GM21526 (cell line): ENCODE measurements around the gene PTGIS.

Experiments used
- ATAC-seq: cut with Tn5 transposase; IDR thresholded peaks from one replicate; pipeline ENCODE4 v1.9.1; 2021; ENCODE audit warnings: moderate library complexity; ENCODE audit not compliant: unreplicated experiment, low FRiP score

PTGIS gene

DNA sequence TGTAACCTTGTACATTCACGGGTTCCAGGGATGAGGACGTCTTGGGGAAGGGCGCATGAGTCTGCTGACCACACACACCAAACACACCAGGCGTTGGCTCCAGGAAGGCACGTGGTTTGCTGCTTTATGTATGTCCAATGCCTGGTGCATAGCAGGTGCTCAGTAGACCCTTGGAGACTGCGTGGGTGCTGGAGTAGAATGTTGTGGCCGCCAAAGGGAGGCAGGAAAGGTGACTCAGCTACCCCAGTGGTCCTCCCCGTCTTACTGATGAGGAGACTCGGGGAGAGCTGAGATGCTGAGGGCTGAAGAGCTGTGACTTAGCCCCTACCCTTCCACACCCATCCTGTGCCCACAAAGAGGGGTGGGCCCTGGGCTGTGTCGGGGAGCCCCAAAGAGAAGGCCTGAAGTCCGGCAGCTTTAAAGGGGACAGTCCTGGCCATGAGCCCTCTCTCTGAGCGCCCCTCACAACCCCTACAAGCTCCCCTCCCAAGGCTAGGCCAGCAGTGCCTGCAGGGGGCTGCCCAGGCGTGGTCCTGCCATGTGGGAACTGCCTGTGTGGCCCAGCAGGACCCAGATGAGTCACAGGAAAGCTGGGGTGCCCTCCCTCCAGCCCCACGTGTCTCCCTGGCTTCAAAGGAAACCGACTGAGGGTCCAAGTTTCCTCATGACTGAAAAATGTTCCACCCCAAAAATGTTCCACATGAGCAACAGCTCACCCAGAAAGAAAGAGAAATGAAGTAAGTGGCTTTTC is 28.0 kb upstream of the PTGIS start:
- ATAC-seq: no peak

DNA sequence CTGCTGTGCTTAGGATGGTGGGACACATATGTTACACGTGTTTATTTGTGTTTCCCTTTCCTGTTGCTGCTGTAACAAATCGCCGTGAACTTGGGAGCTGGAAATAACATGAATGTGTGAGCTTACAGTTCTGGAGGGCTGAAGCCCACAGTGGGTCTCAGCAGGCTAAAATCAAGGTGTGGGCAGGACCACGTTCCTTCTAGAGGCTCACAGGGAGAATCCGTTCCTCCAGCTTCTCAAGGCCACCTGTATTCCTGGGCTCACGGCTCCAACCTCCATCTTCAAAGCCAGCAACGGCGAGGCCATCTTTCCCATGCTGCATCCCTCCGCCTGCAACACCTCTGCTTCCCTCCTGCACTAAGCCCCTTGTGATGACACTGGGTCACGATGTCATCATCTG is 27.4 kb upstream of the PTGIS start:
- no peak for ATAC-seq

DNA sequence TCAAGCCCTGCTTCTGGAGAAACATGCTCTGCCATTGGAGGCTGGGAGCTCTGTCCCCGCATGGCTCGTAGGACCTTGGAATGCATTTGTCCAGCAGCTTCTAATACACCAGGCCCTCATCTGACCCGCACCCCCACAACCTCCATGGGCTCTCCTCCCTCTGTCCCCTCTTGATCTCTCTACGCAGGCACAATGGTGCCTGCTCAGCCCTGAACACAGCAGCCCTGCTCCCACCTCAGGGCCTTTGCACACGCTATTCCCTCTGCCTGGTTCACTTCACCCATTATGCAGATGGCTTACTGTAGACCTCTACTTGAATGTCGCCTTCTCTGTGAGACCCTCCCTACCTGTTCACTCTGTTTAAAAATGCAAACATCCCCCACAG is 27.0 kb upstream of the PTGIS start:
- ATAC-seq: no peak

DNA sequence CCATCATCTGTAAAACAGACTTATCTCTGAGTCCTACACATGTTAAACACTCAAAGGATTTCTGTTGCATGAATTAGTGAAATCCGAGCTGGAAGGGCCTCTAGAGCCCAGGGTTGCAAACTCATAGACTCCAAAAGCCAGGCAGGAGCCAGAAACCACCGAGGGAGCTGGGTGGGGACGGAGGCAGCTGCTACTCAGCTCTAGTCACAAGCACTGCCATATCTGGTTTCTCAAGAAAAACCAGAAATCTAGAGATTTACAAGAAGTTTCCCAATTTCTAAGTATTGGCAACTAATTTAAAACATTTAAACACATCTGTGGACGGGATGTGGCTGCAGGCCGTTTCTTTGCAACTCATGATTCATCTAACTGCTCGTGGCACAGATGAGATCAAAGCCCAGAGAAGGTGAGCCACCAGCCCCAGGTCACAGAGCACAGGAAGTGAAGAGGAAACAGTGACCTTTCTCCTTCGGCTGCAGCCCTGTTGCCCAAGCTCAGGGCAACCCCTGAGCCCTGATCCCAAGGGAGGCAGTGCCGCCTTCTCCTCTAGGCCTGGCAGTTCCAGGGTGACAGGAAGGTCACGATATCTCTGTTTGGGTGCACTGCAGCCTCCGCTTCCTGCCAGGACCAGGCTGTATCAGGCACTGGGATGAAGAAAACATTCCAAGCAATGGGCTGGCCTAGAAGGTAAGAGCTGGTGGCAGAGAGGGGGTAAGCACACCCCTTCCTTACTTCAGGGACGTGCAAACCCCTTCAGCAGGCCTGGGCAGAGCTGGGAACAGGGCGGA is 26.4 kb upstream of the PTGIS start:
- no peak for ATAC-seq

DNA sequence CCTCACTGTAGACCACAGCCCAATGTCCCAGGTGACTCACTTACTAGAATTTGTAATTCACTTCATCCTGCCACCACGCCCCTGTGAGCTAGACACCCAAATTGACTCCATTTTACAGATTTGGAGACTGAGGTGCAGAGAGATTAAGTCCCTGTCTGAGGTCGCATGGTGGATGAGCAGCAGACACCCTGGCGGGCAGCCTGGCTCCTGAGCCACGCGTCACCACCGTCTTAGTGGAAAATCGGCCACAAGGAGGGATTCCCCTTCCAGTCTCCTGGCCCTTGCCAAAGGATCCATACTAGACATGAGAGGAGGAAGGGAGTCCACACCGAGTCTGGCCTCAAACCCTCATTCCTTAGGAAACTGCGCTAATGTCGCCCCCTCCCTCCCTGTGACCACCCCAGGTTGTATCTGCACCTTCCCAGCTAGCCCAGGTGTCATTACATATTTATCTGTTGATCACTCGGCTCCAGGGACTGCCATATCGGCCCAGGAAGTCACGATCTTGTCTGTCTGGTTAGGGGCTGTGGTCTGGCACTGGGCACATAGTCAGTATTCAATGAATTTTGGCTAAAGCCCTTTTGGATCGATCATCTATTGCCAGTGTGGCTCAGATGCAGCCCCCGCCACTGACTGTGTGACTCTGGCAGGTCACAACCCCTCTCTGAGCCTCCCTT is 25.7 kb upstream of the PTGIS start:
- ATAC-seq: no peak

DNA sequence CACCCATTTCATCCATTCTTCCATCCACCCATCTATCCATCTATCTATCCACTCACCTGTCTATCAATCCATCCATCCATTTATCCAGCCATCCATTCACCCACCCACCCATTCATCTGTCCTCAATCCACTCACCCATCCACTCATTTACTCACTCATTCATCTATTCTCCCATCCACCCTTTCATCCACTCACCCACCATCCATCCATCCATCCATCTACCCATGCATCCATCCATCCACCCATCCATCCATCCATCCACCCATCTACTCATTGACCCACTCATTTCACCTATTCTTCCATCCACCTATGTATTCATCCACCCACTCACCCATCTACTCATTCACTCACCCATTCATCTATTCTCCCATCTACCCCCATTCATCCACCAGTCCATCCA is 24.2 kb upstream of the PTGIS start:
- ATAC-seq: no peak

DNA sequence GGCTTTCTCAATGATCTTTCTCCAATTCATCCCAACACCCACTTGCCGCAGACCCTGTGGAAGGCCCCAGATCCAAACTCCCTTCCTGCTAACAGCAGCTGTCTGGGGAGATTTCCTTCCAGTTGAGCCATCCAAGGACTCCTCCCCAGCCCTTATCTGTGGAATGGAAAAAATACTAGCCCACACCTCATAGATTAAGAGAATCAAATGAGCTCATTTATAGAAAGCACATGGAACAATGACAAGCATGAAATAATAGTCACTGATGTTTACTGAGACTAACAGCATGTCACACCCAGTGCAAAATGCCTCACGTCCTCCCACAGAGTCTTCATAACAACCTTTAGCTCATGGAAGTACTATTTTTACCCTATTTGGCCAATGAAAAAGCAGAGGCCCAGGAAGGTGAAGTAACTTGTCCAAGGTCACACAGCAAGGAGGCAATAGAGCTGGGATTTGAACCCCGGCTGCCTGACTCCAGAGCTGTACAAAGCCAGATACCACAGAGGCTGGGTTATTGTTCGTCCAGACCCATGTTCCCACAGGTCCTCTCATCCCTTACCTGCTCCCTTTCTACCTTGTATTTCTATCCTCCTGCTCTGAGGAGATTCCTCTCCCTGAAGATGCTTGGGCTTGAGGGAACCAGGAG is 23.4 kb upstream of the PTGIS start:
- ATAC-seq: no peak

DNA sequence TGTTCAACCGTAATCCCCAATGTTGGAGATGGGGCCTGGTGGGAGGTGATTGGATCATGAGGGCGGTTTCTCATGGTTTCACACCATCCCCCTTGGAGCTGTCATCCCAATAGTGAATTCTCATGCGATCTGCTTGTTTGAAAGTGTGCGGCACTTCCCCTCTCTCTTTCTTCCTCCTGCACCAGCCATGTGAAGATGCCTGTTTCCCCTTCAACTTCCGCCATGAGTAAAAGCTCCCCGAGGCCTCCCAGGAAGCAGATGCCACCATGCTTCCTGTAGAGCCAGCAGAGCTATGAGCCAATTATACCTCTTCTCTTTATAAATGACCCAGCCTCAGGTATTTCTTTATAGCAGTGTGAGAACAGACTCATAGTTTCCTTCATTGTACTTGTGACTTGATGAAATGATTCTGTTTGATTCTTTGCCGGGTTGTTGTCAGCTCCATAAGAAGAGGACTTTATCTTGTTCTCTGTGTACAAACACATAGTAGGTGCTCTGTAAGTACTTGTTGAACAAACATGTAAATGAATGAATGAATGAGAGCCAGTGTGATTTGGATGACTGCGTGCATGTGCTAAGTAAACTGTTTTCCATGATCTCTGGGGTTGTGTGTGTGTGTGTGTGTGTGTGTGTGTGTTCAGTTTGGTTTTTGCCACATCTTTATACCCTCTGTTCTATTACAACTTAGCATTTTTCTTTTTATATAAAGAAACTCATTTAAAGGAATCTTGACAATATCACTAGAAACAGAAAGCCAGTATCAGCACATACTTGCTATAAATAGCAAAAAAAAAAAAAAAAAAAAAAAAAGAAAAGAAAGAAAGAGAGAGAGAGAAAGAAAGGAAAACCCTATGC is 22.5 kb upstream of the PTGIS start:
- ATAC-seq: no peak

DNA sequence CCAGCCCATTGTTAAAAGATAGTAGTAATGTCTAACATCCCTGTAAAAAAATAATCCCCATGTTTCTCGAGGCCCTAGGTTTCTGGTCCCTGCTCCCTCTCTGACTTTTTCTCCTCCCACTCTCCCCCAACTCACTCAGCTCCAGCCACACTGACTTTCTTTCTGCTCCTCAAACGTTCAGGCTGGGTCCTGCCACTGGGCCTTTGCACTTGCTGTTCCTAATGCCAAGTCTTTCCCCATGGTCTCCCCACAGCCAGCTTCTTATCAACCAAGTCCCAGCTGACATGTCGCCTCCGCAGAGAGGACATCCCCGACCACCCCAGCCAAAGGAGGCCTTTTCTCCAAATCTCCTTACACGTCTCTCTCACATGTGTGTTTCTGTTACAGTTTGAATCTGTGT is 21.8 kb upstream of the PTGIS start:
- no peak for ATAC-seq

DNA sequence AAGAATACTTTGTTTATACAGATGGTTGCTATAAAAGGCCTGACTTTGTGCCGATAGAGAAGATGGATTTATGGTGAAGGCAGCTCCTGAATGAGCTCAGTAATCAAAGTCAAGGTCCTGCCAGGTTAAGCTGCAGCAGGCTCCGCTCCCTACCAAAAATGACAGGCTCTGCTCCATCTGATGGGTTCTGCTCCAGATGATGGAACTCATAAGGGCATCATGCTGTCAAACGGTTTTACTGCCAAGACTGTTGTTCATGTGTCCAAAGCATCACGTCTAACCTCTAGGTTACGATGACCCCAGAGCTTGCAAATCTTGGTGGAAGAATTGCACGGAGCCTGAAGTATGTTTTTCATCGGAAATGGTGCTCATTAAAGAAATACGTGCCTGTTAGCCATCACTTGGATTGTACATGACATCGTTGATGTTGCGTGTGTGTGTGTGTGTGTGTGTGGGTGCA is 19.2 kb upstream of the PTGIS start:
- ATAC-seq: no peak

DNA sequence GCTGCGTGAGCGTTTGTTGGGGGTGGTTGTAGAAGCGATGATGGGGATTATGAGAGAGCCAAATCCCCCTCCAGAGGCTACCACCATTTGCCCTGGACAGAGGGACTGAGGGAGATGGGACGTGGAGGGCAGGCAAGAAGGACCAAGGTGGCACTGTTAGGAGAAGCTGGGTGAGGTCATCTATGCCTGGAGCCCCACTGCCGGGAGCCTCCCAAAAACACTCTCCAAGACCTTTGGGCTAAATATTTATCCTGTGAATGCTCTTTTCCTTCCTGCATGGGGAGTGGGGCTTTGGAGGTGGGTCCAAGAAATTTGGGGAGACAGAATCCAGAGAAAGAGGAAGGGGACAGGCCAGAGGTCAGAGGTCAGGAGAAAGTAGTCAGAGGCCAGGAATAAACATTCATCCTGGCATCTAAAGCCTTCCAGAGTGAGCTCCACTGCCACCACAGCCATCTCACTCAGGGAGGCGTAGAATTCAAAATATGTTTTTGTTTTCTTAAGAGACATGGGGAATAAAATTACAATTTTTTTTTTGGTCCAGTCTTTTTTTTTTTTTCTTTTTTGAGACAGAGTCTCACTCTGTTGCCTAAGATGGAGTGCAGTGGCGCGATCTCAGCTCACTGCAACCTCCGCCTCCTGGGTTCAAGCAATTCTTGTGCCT is 17.8 kb upstream of the PTGIS start:
- ATAC-seq: no peak

DNA sequence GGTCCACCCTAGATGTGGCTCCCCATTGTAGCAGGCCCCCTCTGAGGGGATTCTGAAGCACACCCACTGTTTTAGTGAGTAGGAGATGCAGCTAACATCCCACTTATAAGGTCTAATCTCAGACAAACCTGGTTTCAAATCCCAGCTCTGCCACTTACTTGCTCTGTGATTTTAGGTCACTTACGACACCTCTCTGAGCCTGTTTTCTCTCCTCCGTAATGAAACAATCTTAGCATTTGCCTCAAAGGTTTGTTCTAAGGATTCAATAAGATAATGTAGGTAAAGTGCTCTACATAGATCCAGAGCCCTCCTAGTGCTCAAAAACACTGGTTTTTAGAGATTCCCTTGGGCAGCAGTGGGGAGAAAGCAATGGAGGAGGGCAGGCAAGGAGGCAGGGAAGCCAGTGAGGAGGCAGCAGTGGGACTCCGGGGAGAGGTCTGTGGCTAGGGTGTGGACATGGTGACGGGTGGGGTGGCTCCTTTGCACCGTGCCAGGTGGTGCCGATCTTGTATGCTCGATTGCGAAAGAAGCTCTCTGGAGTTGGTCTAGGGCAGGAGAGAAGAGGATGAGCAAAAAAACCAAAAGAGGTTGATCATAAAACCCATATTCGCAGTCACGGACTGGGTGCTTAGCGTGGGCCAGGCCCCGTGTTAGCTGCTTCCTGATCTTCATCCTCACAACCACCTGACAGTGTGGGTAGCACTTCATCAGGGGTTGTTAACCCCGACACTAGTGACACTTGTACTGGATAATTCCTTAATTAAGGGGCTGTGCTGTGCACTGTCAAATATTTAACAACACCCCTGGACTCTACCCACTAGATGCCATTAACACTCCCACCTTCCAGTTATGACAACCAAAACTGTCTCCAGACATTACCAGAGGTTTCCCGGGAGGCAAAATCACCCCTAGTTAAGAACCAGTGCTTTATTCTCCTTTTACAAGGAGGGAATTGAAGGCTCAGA is 16.8 kb upstream of the PTGIS start:
- no peak for ATAC-seq

DNA sequence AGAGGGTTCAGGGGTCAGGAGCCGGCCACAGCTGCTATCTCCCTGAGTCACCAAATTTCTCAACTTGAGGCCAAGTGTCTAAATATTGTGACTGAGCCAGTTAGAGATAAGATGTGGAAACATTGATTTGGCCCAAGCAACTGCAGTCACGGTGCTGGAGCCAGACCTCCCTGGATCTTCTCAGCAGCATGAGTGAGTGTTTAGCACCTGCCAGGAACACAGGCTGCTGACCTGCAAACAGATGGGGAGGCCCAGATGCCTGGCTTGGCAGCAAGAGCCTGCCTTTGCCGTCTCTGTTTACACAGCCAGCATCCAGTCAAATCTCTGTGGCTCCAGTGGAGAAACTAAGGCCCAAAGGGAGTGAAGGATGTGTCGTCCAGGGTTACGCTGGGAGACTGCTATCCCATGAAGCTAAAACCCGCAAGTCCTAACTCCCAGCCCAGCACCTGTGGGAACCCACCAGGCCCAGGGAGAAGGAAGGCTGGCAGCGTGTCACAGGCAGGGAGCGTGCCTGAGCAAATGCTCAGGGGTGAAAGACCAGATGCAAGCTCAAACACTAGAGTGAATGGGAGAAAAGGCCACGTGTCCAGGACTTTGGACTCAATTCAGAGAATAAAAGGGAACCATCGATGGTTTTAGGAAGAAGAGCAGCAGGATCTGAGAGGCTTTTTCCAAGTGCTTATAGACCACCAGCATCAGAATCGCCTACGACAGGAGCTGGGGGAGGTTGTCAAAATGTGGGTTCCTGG is 15.9 kb upstream of the PTGIS start:
- ATAC-seq: no peak

DNA sequence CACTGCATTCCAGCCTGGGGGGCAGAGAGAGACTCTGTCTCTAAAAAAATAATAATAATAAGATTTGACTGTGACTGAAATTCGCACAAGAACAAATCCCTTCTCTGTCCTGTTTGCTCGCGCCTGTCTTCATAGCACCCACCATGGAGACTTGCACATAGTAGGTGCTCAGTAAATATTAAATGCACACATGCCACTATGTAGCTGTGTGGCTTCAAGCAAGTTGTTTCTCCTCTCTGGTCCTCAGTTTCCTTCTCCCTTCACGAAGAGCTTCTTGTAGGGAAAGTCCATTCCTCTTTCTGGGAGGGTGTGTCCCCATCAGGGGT is 15.4 kb upstream of the PTGIS start:
- ATAC-seq: no peak

DNA sequence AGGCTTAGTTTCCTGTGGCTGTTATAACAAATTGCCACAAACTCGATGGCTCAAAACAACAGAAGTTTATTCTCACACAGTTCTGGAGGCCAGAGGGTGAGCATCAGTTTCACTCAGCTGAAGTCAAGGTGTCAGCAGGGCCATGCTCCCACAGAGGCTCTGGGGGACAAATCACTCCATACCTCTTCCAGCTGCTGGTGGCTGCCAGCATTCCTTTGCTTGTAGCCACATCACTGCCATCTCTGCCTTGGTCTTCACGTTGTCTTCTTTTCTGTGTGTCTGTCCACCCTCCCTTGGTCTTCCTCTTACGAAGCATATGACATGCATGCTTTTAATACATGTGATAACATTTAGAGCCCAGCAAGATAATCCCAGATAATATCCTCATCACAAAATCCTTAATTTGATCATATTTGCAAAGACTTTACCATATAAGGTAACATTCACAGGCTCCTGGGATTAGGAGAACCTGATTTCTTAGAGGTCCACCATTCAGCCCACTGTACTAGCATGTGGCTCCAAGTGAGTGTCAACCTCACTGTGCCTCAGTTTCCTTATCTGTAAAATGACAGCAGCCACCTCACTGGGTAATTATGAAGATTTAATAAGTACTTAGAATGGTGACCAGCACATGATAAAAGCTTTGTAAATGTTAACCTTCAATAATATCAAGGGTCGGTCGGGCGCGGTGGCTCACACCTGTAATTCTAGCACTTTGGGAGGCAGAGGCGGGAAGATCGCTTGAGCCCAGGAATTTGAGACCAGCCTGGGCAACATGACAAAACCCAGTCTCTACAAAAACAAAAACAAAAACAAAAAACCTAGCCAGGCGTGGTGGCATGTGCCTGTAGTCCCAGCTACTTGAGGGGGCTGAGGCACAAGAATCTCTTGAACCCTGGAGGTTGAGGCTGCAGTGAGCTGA is 14.7 kb upstream of the PTGIS start:
- ATAC-seq: no peak

DNA sequence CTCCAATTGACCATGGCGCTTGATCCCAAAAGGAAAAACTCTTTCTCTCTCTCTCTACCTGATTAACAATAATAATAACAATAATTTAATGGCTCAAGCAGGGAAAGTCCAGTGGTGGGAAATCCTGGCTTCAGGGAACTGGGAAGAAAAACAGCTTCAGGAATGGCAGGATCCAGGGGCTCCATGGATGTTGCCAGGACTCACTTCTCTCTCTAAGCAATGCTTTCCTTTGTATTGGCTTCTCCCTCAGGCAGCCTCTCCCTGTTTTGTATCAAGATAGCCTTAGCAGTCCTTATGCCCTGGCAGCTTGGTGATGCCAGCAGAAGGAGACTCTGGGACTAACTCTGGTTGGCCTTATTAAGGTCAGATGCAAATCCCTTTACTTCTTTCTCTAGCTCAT is 13.5 kb upstream of the PTGIS start:
- no peak for ATAC-seq

DNA sequence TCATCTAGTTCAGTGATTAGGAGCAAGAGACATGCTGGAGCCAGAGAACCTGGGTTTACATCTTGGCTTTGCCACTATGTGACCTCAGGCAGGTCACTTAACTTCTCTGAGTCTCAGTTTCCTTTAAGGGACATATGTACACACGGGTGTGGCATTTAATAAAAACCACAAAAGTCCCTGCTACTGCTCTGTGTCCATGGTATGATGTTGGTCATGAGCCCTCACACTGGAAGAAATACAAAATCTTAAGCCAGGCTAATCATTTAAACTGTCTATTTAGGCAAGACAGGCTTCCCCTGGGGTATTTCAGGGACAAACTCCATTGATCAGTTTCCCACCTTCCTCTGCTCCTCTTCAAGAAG is 12.9 kb upstream of the PTGIS start:
- no peak for ATAC-seq
